HUDEP-2 (cell line): ENCODE results near the gene PTCSC3.
"Not testable (repeated sequence)": the region's sequence is repeated elsewhere in the genome, so short reads cannot be mapped to it uniquely, and the experiment has no call there.

ENCODE experiments used
- DNase-seq, 76 experiments: peaks; one replicate each; lab custom pipeline; 2025; ENCODE audit not compliant: unreplicated experiment in 76 of 76; lab: John Stamatoyannopoulos, UW

PTCSC3 gene

DNA sequence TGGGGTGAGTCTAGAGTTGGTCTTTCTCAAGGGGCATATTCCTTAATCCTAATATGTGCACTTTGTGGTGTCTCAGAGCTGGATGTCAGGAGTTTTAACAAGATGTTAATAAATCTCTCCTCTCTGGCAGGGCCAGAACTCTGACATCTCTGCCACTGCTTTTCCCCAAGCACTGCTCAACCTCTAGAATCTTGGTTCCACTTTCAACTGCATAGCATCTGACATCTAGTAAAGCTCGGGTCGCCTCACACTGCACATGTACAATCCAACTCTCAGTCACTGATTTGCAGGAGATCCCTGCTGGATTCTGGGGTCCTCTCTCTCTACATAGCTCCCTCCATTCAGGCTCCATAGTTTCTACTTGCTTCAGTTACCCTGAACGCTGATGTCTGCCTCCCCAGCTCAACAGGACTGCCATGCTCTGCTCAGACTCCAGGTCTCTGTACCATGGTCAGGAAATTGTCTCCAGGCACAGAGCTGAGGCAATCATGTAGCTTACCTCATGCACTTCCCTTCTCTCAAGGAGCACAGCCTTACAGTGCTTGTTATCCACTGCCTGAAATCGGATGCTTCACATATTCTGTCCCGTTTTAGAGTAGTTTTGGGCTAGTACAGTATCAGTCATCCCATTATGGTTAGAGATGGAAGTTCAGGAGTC lies 1.6 kb downstream of the PTCSC3 start:
- DNase-seq = no peak

DNA sequence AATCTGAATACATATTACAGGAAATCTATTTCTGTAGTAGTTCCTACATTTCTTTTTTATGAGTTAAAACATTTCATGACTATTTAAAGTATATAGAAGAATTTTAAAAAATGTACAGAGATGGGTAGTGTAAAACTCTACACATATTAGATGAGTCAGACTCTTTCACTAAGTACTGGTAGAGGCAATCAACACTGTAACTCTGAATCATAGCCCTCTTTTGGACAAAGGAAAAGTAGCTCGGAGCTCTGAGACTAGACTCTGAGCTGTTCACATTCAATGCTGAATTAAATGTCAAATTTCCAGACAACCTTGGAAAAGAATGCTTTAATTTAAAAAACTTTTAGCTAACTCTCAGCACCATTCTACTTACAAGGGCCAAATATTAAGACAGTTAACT lies 3.4 kb downstream of the PTCSC3 start:
- no peak for DNase-seq

- no peak for DNase-seq
Observed at GRCh38 chr14:36171607-36172006, 4.9 kb downstream of the PTCSC3 start.

DNA sequence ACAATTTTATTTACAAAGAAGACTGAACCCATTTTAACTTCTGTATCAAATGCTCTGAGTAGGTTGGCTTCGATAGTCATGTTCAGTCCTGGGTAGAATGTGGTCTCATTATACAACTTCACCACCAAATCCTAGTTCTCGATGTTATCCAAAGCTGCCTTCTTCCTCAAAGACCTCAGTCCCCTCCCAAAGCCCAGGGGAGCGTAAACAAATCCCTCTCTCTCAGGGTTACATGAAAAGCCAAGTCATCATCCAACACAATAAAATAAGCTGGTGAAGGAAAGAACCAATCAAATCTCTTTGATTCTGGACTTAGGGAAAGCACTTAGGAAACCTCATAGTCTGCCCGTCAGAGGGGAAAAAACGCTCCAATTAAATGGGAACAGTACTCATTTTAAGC lies 9.1 kb downstream of the PTCSC3 start:
- no peak for DNase-seq

DNA sequence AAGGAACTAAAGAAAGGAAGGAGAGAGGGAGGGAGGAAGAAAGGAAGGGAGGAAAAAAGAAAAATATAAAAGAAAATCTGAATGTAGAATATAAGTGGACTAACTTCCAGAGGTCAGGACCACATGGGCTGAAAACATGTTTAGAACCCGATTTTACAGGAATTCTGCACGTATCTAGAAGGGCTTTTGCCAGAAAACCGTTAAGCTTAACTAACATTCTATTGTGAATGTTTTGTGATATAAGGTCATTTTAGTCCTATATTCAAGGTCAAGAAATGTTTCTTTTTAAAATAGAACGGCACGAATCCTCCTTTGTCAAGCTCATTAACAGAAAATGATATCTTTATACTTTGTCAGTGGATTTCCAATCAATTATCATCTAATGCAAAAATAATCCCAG lies 13.1 kb downstream of the PTCSC3 start:
- DNase-seq = no peak

DNA sequence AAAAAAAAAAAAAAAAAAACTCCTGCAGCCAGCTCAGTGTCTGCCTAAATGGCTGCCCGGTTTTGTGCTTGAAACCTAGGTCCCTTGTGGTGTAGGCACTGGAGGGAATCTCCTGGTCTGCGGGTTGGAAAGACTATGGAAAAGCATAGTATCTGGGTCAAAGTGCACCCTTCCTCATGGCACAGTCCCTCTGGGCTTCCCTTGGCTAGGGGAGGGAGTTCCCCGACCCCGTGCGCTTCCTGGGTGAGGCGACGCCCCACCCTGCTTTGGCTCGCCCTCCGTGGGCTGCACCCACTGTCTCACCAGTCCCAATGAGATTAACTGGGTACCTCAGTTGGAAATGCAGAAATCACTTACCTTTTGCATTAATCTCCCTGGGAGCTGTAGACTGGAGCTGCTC lies 14.3 kb downstream of the PTCSC3 start:
- no peak for DNase-seq

- DNase-seq = no peak
Observed at GRCh38 chr14:36161776-36162175, 14.7 kb downstream of the PTCSC3 start.

- no peak for DNase-seq
Observed at GRCh38 chr14:36151335-36151734, 25.2 kb downstream of the PTCSC3 start.

DNA sequence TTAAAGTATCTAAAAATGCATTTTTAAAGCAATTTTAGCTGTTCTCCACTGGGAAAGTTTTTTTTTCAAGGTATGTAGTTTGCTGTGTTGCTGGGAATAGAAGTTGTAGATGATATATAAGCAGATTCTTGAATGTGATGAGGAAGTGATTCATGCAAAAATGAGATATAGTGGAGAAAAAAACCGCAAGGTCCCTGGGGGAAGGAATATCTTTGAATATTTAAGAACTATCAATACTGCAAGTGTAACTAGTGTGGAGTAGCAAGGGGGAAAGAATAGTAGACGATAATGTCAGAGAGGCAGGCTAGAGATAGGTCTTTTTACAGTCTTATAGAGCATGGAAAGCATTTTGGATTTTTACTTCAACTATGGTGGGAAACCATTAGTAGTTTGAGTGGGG lies 42.5 kb downstream of the PTCSC3 start:
- DNase-seq = no peak

GRCh38 chr14:36132826-36133225 lies 43.7 kb downstream of the PTCSC3 start:
- DNase-seq = peak in 2 of 76 experiments; percentile 5 to 6

DNA sequence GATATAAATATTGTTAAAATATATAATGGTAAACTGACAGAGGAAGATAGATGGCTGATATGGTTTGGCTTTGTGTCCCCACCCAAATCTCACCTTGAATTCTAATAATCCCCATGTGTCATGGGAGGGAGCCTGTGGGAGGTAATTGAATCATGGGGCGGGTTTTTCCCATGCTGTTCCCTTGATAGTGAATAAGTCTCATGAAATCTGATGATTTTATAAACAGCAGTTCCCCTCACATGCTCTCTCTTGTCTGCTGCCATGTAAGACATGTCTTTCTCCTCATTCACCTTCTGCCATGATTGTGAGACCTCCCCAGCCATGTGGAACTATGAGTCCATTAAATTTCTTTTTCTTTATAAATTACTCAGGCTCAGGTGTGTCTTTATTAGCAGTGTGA lies 46.3 kb downstream of the PTCSC3 start:
- no peak for DNase-seq

- DNase-seq = no peak
Observed at GRCh38 chr14:36129181-36129580, 47.3 kb downstream of the PTCSC3 start.

GRCh38 chr14:36113341-36113740 lies 63.2 kb downstream of the PTCSC3 start:
- no peak for DNase-seq

GRCh38 chr14:36111822-36112583 lies 64.5 kb downstream of the PTCSC3 start:
- DNase-seq = no peak

- no peak for DNase-seq
Observed at GRCh38 chr14:36105401-36105800, 71.1 kb downstream of the PTCSC3 start.

DNA sequence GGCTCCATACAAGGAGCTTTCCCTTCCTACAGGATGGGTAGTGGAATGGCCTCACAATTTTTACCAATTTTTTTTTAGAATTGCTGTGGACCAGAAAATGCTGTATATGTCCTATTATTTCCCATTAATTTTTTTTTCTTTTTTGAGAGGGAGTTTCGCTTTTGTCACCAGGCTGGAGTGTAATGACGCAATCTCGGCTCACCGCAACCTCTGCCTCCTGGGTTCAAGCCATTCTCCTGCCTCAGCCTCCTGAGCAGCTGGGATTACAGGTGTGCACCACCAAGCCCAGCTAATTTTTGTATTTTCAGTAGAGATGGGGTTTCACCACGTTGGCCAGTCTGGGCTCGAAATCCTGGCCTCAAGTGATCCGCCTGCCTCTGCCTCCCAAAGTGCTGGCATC lies 72.3 kb downstream of the PTCSC3 start:
- not testable (repeated sequence) for DNase-seq

DNA sequence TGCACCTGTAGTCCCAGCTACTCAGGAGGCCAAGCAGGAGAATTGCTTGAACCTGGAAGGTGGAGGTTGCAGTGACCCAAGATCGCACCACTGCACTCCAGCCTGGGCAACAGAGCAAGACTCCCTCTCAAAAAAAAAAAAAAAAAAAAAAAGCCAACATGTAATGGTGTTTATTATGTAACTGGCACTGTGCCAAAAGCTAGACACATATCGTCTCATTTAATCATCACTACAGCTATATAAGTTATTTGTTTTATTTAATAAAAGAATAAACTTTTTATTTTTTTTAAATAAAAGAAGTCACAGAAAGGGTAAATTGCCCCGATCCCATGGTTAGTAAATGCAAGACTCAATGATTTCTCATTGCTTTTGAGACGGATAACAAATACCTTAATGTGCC lies 76.9 kb downstream of the PTCSC3 start:
- no peak for DNase-seq

DNA sequence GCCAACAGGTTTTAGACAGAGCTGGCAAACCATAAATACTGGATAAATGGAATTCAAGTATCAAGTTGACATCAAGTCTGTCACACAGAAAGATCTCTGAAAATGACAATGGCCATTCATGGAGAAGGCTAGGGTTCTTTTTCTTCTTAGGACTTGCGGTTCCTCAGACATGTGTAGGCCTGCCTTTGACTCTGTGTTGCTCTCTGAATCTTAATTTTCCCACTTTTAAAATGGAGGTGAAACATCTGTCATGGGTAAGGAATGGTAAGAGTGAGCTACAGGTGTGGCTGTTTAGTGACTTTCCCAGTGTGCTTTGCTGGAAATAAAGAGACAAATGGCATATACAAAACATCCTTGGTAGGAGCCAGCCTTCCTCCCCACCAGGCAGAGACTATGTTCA lies 79.2 kb downstream of the PTCSC3 start:
- no peak for DNase-seq

GRCh38 chr14:36096090-36096489 lies 80.4 kb downstream of the PTCSC3 start:
- no peak for DNase-seq

DNA sequence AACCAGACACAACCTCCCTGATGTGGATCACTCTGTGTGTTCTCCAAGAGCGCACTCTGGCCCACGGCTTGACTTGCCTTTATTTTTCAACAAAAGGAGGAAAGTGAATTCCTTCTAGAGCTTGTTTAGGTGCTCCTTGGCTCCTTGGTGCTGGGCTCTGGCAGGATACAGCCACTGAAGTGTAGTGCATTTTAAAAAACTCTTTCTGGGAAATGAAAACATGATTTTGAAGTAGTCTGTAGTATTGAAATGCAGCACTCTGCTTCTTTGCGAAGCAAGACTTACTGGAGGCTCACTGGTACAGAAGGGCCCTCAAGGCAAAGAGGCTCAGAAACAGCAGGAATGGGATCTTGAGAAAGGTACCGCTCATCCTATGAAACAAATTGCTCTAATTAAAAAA lies 81.6 kb downstream of the PTCSC3 start:
- DNase-seq = no peak

GRCh38 chr14:36091096-36091495 lies 85.4 kb downstream of the PTCSC3 start:
- no peak for DNase-seq

- DNase-seq = no peak
Observed at GRCh38 chr14:36087411-36087810, 89.1 kb downstream of the PTCSC3 start.
